KOPT-K1 (cell line): ENCODE measurements around the gene INF2.
"Not testable (repeated sequence)": the region's sequence is repeated elsewhere in the genome, so short reads cannot be mapped to it uniquely, and the experiment has no call there.

ENCODE experiments used
- H3K27ac ChIP-seq: fragments of 200-600 bp; sonication (generic); 2 replicates; pipeline ENCODE4 v1.5.1; 2016; ENCODE audit warnings: antibody characterized with exemption, mild to moderate bottlenecking, low read depth, low read length; ENCODE audit not compliant: poor library complexity, severe bottlenecking
- H3K36me3 ChIP-seq: fragments of 200-600 bp; sonication (generic); 2 replicates; pipeline ENCODE4 v1.5.1; 2017; ENCODE audit warnings: antibody characterized with exemption, mild to moderate bottlenecking, low read length, moderate library complexity; ENCODE audit not compliant: insufficient read depth
- H3K9me3 ChIP-seq: fragments of 200-600 bp; sonication (generic); 2 replicates; pipeline ENCODE4 v1.5.1; 2017; ENCODE audit warnings: antibody characterized with exemption, low read length, mild to moderate bottlenecking; ENCODE audit not compliant: insufficient read depth, poor library complexity, severe bottlenecking

INF2 gene

DNA sequence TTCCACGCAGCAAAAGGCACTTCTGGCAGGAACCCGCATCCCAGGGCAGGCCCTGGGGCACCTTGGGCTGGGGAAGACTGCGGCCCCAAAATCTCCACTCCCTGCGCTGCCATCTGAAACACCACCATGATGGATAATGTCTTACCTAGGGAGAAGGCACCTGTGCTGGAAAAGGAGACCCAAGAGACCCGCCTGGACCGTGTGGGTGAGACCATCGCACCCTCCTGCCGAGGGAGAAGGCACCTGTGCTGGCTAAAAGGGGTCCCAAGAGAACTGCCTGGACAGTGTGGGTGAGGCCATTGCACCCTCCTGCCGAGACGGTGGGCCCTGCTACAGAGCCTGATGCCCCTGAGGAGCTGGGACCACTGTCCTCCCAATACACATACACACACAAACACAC lies 24.8 kb upstream of the INF2 start:
- Histone ChIP-seq H3K9me3 (no peaks in the 10 kb centered on the region), H3K36me3 (no peaks in the 10 kb centered on the region), H3K27ac (no peak overlapping the region)

DNA sequence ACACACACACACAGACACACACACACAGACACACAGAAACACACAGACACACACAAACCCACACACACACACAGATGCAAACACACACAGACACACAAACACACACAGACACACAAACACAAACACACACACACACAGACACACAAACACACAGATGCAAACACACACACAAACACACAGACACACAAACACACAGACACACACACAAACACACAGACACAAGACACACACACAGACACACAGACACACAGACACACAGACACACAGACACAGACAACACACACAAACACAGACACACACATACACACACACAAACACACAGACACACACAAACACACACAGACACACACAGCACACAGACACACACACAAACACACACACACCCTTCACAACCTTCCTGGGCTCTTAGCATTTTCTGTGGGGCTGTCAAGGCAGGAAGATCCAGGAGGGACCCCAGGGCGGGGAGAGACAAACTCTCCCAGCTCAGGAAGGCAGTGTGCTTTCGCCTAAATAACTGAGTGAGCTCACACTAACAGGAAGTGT lies 24.2 kb upstream of the INF2 start:
- Histone ChIP-seq H3K9me3 (no peaks in the 10 kb centered on the region), H3K36me3 (no peaks in the 10 kb centered on the region), H3K27ac (no peak overlapping the region)

DNA sequence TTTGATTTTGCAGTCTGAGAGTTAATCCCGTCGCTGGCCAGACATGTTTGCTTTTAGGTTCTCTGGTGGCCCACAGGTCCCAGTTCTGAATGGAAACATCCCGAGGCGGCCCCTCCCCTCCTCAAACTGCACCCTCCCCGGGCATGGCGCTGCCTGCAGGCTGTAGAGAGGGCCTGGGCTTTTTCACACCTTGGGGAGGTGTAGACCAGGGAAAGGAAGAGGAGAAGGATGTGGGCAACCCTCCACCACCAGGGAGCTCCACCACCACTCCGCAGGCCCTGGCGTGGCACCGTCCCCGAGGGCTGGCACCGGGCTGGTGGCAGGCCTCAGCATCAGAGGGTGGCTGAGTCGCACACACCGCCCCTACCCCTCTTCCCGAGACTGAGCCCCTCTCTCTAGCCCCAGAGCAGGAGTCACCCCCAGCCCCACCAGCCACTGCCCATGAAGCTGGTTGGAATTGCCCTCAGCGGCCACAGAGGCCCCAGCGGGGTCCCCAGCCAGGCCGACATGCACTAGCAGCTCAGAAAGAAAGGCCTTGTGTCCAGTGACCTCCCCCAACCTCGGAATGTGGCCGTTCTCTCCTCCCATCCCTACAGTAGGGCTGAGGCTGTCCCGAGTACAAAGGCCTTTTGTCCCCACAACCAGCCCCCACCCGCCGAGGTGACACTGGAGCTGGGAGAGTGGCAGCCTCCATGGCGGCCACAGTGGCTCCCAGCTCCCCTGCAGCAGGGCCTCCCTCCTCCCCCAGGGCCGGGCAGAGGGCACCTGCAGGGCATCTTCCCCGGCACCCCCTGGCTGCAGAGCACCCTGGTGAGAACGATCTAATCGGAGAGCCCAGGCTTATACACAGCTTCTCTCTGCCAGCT lies 23.5 kb upstream of the INF2 start:
- no peak overlapping the region for H3K27ac ChIP-seq
- H3K36me3 ChIP-seq: no peaks in the 10 kb centered on the region
- no peaks in the 10 kb centered on the region for H3K9me3 ChIP-seq

DNA sequence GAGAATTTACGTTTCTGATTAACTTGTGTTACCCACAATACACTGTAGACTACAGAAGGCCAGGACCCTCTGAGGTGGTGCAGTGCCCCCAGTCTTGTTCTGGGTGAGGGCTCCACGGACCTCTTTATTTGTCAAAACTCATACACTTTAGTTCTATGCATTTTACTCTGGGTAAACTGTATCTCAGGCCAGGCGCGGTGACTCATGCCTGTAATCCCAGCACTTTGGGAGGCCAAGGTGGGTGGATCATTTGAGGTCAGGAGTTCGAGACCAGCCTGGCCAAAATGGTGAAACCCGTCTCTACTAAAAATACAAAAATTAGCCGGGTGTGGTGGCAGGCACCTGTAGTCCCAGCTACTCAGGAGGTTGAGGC lies 22.9 kb upstream of the INF2 start:
- not testable (repeated sequence) for H3K36me3 ChIP-seq, H3K9me3 ChIP-seq, H3K27ac ChIP-seq

DNA sequence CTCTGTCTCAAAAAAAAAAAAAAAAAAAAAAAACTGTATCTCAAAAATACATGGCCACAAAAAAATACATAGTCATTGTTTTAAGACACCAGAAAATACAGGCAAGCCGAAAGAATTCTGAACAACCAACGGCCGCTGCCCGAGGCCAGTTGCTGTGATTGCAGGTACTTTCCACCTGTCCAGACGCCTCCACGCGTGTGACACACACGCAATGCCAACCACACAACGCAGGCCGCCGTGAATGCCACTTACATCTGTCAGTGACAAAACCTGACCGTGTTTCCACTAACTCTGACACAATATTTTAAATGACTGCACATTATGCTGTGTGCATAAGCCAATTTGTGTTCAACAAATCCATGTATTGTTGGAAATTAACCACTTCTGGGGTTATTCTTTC lies 22.4 kb upstream of the INF2 start:
- H3K36me3 ChIP-seq: no peaks in the 10 kb centered on the region
- no peak overlapping the region for H3K27ac ChIP-seq
- H3K9me3 ChIP-seq: no peaks in the 10 kb centered on the region

DNA sequence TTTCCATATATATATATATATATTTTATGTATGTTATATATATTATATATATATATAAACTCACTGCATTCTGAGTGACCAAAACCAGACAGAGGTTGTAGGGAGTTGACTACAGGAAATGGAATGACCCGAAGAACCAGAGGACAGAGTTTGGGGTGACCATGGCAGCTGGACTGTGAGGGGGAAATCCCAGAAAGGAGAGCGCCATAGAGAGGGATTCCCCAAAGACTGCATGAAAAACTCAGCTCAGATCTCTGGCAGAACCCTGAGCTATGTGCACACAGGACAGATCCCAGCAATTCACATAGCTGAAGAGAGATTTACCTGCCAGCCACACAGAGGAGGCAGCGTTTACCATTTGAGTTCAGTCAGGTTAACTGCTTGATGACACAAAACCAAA lies 19.7 kb upstream of the INF2 start:
- H3K27ac ChIP-seq: no peak overlapping the region
- no peaks in the 10 kb centered on the region for H3K9me3 ChIP-seq
- no peaks in the 10 kb centered on the region for H3K36me3 ChIP-seq

DNA sequence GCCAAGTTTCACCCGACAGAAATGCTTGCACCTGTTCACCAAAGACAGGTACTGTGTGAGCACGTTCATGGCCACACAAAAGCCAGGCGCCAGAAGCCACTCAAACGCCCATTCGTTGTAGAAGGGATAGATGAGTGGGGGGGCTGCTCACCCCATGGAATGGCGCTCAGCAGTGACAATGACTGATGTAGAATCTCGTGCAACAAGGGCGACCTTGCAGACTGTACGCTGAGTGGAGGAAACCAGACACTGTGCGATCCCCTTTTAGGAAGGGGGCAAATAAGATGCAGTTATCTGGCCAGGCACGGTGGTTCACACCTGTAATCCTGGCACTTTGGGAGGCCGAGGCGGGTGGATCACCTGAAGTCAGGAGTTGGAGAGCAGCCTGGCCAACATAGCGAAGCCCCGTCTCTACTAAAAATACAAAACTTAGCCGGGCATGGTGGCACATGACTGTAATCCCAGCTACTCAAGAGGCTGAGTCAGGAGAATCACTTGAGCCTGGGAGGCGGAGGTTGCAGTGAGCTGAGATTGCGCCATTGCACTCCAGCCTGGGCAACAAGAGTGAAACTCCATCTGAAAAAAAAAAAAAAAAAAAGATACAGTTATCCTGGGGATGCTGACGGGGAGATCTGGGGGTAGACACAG lies 18.0 kb upstream of the INF2 start:
- H3K9me3 ChIP-seq, H3K27ac ChIP-seq, H3K36me3 ChIP-seq: not testable (repeated sequence)

DNA sequence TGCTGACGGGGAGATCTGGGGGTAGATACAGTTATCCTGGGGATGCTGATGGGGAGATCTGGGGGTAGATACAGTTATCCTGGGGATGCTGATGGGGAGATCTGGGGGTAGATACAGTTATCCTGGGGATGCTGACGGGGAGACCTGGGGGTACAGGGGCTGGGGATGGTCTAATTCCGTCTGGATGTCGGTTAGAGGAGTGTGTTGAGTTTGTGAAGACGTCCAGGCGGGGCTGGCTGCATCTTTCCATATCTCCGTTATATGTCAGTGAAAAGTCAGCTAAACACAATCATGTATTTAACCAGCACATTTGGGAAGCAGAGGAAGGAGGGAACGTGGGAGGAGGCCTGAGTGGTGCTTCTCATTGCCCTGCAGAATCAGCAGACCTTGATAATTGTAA lies 17.3 kb upstream of the INF2 start:
- H3K27ac ChIP-seq, H3K9me3 ChIP-seq, H3K36me3 ChIP-seq: not testable (repeated sequence)

DNA sequence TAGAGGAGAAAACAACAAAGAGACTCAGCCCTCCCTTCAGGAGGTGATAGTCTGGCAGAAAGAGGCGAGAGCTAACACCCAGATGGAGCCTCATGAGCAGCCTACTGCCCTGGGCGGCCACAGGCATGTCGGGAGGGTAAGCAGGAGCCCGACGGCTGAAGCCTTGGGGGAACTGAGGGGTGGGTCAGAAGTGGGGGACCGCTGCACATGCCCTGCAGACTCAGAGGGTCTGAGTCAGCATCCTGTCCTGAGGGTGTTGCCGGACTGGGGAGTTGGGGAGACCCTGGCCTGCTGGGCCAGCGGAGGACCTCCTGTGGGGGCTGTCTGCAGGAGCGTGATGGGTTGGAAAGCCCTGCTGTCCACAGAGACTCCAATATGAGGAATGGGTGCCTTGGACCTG lies 15.9 kb upstream of the INF2 start:
- Histone ChIP-seq H3K27ac (no peak overlapping the region), H3K36me3 (no peaks in the 10 kb centered on the region)

DNA sequence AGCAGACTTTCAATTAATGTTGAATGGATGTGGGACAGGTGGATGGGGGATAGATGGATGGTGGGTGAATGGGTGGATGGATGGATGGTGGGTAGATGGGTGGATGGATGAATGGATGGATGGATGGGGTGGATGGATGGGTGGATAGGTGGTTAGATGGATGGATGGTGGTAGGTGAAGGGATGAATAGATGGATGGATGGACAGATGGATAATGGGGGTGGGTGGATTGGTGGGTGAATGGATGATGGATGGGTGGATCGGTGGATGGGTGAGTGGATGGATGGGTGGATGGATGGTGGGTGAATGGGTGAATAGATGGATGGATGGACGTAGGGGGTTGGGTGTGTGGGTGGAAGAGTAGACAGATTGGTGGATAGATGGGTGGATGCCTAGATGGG lies 14.0 kb upstream of the INF2 start:
- Histone ChIP-seq H3K36me3 (no peaks in the 10 kb centered on the region), H3K27ac (no peak overlapping the region)

More for the DNA sequence above, 15.9 kb upstream of the INF2 start:
- H3K9me3 ChIP-seq: no peaks in the 10 kb centered on the region

DNA sequence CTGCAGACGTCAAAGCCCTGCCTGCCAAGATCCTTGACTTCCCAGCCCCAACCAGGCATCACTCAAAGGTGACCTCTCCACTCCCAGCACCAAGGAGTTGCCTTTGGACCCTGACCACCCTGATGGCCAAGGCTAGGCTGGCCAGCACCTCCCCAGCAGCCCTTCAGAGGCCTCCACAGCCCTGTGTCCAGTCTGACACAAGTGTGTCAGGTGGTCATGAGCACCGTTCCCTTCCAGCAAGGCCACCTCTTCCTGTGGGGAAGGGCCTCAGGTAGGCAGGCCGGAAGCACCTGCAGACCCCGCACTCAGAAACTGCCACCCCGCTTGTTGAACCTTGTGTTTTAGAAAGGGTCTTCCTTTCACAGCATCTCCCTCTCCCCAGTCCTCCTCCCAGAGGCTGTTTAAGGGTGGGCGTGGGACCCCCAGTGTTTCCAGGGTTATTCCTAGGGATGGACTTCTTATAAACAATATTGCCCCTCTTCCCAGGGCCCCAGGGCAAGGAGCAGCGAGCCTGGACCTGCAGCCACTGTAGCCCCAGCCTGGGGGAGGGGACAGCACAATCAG lies 13.2 kb upstream of the INF2 start:
- H3K27ac ChIP-seq: no peak overlapping the region
- H3K9me3 ChIP-seq: no peaks in the 10 kb centered on the region
- no peaks in the 10 kb centered on the region for H3K36me3 ChIP-seq

More for the DNA sequence above, 14.0 kb upstream of the INF2 start:
- H3K9me3 ChIP-seq: no peaks in the 10 kb centered on the region

DNA sequence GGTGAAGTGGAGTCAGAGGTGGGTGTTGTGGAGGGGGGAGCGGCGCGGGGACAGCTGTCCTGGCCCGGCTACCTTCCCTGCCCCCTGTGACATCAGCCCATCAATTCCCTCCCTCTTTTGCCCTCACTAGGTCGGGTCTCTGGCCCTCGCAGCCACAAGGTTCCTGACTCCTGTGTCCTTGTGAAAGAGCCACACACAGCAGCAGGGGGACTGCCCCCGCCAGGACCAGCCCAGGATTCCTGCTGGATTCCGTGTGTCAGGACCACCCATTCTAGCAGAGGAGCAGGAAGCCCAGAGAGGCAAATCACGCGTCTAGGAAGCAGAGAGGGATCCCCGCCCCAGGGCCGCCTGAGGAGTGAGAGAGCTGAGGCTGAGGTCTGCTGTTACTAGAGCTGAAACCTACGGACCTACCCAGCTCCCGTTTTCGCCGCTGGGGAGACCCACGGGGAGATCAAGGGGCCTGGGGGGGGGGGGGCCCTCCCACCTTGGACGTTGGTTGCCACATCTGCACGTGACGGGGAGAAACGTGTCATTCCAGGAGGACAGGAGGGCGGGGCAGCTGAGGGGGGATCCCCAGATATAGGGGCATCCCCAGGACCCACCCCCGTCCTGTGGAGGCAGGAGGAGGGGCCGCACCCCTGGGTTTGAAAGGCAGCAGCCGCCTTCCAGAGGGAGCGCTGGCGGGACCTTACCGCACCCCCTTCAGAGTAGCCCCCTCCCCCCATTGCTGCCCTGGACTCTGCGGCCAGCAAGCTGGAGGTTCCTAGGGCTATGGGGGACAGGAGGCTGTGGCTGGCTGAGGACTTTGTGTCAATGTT lies 12.5 kb upstream of the INF2 start:
- Histone ChIP-seq H3K9me3 (no peaks in the 10 kb centered on the region), H3K36me3 (no peaks in the 10 kb centered on the region), H3K27ac (peak overlapping the region; percentile 94)

DNA sequence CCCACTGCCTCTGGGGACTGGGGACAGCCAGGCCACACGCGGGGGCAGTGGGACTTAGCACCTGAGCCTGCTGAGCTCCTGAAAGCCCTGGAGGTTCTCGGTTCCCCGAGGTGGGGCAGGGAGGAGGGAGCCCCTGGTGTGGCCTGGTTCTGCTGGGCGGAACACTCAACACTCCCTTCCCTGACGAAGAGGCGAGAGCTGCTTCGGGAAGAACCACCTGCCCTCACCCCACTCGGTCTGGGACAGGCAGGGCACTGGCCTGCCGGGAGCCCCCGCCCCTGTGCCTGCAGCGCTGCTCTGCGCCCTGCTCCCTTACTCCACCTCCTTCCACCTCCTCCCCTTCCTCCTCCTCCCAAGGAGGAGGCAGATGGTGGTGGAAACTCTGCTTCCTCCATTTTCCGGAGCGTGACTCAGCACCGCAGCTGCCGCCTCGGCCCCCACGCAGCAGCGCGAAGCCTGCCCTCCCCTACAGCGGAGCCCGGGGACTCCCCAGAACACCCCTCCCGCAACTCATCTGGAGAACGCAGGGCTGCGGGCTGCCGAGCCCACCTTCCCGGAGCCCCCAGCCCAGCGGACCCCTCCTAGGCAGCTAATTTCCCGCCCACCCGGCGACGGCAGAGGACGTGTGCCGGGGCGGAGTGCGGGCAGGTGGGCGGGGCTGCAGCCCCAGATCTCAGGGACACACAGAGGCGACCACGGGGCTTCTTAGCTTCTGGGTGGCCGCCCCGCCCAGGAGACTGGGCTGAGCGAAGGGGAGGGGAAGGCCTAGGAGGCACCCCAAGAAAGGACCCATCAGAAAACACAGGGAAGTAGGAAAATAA lies 11.7 kb upstream of the INF2 start:
- Histone ChIP-seq H3K27ac (peak overlapping the region; percentile 94), H3K36me3 (no peaks in the 10 kb centered on the region), H3K9me3 (no peaks in the 10 kb centered on the region)

DNA sequence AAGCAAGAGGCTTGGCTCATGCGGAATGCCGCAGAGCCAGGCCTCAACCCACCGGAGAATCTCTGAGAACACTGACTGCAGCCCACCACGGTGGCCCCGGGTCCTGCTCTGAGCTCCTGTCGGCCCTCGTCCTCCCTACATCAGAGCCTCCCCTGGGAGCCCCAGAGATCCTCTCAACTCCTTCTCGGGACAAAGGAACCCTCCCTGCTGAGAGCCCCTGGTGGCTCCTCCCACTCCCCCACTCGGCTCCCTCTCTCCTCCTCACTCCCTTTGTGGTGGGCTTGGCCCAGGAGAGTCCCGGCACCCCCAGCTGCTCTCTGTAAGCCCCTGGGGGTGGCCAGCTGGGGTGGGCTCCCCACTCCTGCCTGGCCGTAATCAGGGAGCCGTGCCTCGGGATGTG lies 11.1 kb upstream of the INF2 start:
- no peaks in the 10 kb centered on the region for H3K9me3 ChIP-seq
- no peaks in the 10 kb centered on the region for H3K36me3 ChIP-seq
- peak overlapping the region; percentile 94 for H3K27ac ChIP-seq
